PC-9 (cell line): ENCODE results near the gene PSMC1. TPM values are rescaled to one million over a fixed set of nuclear protein-coding genes. Genes with fewer than 3 reads are reported as not detected.

Source experiments
- BruUV-seq: library from RNA; stranded (reverse); fragments of 400-500 nt; replicated peaks from 2 replicates; lab custom pipeline; 2021; lab: Mats Ljungman, UMichigan
- CTCF ChIA-PET: fragments of 300-600 bp; sonication (Branson Sonifier 250); formaldehyde crosslinking; loops from one replicate; lab custom pipeline; 2022; ENCODE audit warnings: antibody characterized with exemption; lab: Charles Lee
- POLR2A ChIA-PET: fragments of 300-600 bp; sonication (Branson Sonifier 250); formaldehyde crosslinking; loops from one replicate; lab custom pipeline; 2022; ENCODE audit warnings: antibody characterized with exemption; ENCODE audit not compliant: unreplicated experiment; lab: Charles Lee
- DNase-seq, 2 experiments: peaks; one replicate each; pipeline versions ENCODE4 v3.0.0 to v3.0.0-alpha.2; 2015 to 2022; ENCODE audit warnings: mixed read lengths in 1 of 2
- H2AFZ ChIP-seq: fragments of 200-600 bp; sonication (generic); 2 replicates; pipeline ENCODE4 v1.8.1; 2017; ENCODE audit warnings: antibody characterized with exemption
- H3F3A ChIP-seq: fragments of 200-600 bp; sonication (generic); 2 replicates; pipeline ENCODE4 v1.8.1; 2017; ENCODE audit warnings: antibody characterized with exemption, mild to moderate bottlenecking, low read depth; ENCODE audit not compliant: insufficient read depth
- H3K27ac ChIP-seq: fragments of 200-600 bp; sonication (generic); 2 replicates; pipeline ENCODE4 v1.6.1; 2016; ENCODE audit warnings: mixed run types
- H3K27me3 ChIP-seq: fragments of 200-600 bp; sonication (generic); 2 replicates; pipeline ENCODE4 v1.6.1; 2016; ENCODE audit warnings: low read depth, mixed run types; ENCODE audit not compliant: insufficient read depth
- H3K36me3 ChIP-seq: fragments of 200-600 bp; sonication (generic); 2 replicates; pipeline ENCODE4 v1.6.1; 2016; ENCODE audit warnings: low read depth, mixed run types
- H3K4me1 ChIP-seq: fragments of 200-600 bp; sonication (generic); replicated peaks from 2 replicates; pipeline ENCODE4 v1.6.1; 2016; ENCODE audit warnings: mixed run types; ENCODE audit not compliant: insufficient read depth
- H3K4me2 ChIP-seq: fragments of 200-600 bp; sonication (generic); 2 replicates; pipeline ENCODE4 v1.6.1; 2017; ENCODE audit warnings: mixed run types
- H3K4me3 ChIP-seq: fragments of 200-600 bp; sonication (generic); 2 replicates; pipeline ENCODE4 v1.6.1; 2016; ENCODE audit warnings: mixed run types
- H3K79me2 ChIP-seq: fragments of 200-600 bp; sonication (generic); 2 replicates; pipeline ENCODE4 v1.6.1; 2017; ENCODE audit warnings: low read depth, mixed run types
- H3K9me2 ChIP-seq: fragments of 200-600 bp; sonication (generic); 2 replicates; pipeline ENCODE4 v1.8.1; 2017; ENCODE audit warnings: mild to moderate bottlenecking; ENCODE audit not compliant: insufficient read depth
- H3K9me3 ChIP-seq: fragments of 200-600 bp; sonication (generic); 2 replicates; pipeline ENCODE4 v1.8.1; 2016; ENCODE audit warnings: low read depth; ENCODE audit not compliant: insufficient read depth
- H4K20me1 ChIP-seq: fragments of 200-600 bp; sonication (generic); 2 replicates; pipeline ENCODE4 v1.8.1; 2017; ENCODE audit not compliant: insufficient read depth
- EZH2 ChIP-seq: fragments of 200-600 bp; sonication (generic); IDR thresholded peaks from 2 replicates; pipeline ENCODE4 v1.8.0; 2017; ENCODE audit warnings: antibody characterized with exemption, low read depth
- intact Hi-C: fragments of 100-400 bp; cut with micrococcal nuclease; formaldehyde crosslinking; loops from one replicate; pipeline ENCODE4 v1.10.0; 2022; ENCODE audit not compliant: unreplicated experiment
- total RNA-seq: library from RNA; stranded (reverse); gene quantifications from 2 replicates; pipeline ENCODE4 v1.2.3, GENCODE V29; 2021
- TF ChIP-seq, protein P1 (sequence below): fragments of 200-600 bp; sonication (generic); conservative IDR thresholded peaks from 2 replicates; pipeline ENCODE4 v1.6.1; 2017; ENCODE audit warnings: mixed run types, antibody characterized with exemption, mild to moderate bottlenecking, moderate library complexity

Gene PSMC1
- total RNA-seq, 1 experiment from 2014 or later, result 50.8 TPM

DNA sequence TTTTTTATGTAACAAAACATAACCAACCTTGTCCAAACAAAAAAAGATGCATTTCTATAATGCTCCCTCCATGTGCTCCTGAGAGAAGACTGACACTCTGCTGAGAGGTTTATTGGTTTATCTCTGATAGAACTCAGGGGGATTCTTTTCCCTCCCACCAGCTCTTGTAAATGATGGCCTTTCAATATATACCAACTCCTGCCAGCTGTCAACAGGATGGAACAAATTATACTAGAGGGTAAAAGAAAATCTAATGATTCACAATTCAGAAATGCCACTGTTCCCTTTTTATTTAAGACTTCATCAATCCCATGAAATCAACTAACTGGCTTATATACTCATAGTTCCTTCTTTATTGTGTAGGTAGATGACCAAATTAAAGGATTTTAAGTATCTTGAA, 25.4 kb downstream of the PSMC1 start:
- H2AFZ ChIP-seq, result no peak overlapping the region
- no peak overlapping the region for H3K4me2 ChIP-seq
- TF ChIP-seq, protein P1, sequence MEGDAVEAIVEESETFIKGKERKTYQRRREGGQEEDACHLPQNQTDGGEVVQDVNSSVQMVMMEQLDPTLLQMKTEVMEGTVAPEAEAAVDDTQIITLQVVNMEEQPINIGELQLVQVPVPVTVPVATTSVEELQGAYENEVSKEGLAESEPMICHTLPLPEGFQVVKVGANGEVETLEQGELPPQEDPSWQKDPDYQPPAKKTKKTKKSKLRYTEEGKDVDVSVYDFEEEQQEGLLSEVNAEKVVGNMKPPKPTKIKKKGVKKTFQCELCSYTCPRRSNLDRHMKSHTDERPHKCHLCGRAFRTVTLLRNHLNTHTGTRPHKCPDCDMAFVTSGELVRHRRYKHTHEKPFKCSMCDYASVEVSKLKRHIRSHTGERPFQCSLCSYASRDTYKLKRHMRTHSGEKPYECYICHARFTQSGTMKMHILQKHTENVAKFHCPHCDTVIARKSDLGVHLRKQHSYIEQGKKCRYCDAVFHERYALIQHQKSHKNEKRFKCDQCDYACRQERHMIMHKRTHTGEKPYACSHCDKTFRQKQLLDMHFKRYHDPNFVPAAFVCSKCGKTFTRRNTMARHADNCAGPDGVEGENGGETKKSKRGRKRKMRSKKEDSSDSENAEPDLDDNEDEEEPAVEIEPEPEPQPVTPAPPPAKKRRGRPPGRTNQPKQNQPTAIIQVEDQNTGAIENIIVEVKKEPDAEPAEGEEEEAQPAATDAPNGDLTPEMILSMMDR, result no peak
- TF ChIP-seq EZH2, result no peak
- intact Hi-C loops, result no loop called here
- no peaks in the 10 kb centered on the region for H3K79me2 ChIP-seq
- DNase-seq, result no peak
- no peaks in the 10 kb centered on the region for H4K20me1 ChIP-seq
- POLR2A ChIA-PET, result interaction anchor here (0.6 kb wide), 1 partner anchor 241 kb away, joined by 4 read pairs; no protein-coding TSS in a partner anchor
- H3K27me3 ChIP-seq, result no peaks in the 10 kb centered on the region
- H3K4me1 ChIP-seq, result no peaks in the 10 kb centered on the region
- no peaks in the 10 kb centered on the region for H3F3A ChIP-seq
- H3K36me3 ChIP-seq, result no peaks in the 10 kb centered on the region
- H3K4me3 ChIP-seq, result no peak overlapping the region
- no peaks in the 10 kb centered on the region for H3K9me3 ChIP-seq
- BruUV-seq, result no TSS peak
- no peak overlapping the region for H3K27ac ChIP-seq
- CTCF ChIA-PET, result no interaction called here
- no peaks in the 10 kb centered on the region for H3K9me2 ChIP-seq

GRCh38 chr14:90287791-90288190, 31.4 kb downstream of the PSMC1 start:
- H3K36me3 ChIP-seq, result no peaks in the 10 kb centered on the region
- no peak overlapping the region for H2AFZ ChIP-seq
- no peaks in the 10 kb centered on the region for H3K27me3 ChIP-seq
- H3K4me2 ChIP-seq, result no peak overlapping the region
- TF ChIP-seq EZH2, result no peak
- TF ChIP-seq, protein P1, result no peak
- H3K4me1 ChIP-seq, result no peaks in the 10 kb centered on the region
- H4K20me1 ChIP-seq, result no peaks in the 10 kb centered on the region
- DNase-seq, result no peak
- H3K4me3 ChIP-seq, result no peak overlapping the region
- intact Hi-C loops, result no loop called here
- H3K27ac ChIP-seq, result no peak overlapping the region
- no peaks in the 10 kb centered on the region for H3K79me2 ChIP-seq
- POLR2A ChIA-PET, result no interaction called here
- no peaks in the 10 kb centered on the region for H3F3A ChIP-seq
- H3K9me3 ChIP-seq, result no peaks in the 10 kb centered on the region
- no TSS peak for BruUV-seq
- CTCF ChIA-PET, result no interaction called here
- no peaks in the 10 kb centered on the region for H3K9me2 ChIP-seq

GRCh38 chr14:90288651-90289355, 32.5 kb downstream of the PSMC1 start:
- no peaks in the 10 kb centered on the region for H3K9me3 ChIP-seq
- H3K4me1 ChIP-seq, result no peaks in the 10 kb centered on the region
- ChIA-PET CTCF (interaction anchor here (0.6 kb wide), 1 partner anchor 108 kb away, joined by 4 read pairs; no protein-coding TSS in a partner anchor), POLR2A (no interaction called here)
- no peaks in the 10 kb centered on the region for H3K36me3 ChIP-seq
- H3K4me2 ChIP-seq, result no peak overlapping the region
- no peaks in the 10 kb centered on the region for H3K27me3 ChIP-seq
- H3K27ac ChIP-seq, result no peak overlapping the region
- no peak overlapping the region for H2AFZ ChIP-seq
- DNase-seq, result no peak
- H3K4me3 ChIP-seq, result no peak overlapping the region
- H3K9me2 ChIP-seq, result no peaks in the 10 kb centered on the region
- no TSS peak for BruUV-seq
- intact Hi-C loops, result no loop called here
- H3K79me2 ChIP-seq, result no peaks in the 10 kb centered on the region
- TF ChIP-seq, protein P1, result no peak
- TF ChIP-seq EZH2, result no peak
- no peaks in the 10 kb centered on the region for H3F3A ChIP-seq
- H4K20me1 ChIP-seq, result no peaks in the 10 kb centered on the region
